ENCODE measurements around the gene DNAH5.

The DNAH5 gene

DNA sequence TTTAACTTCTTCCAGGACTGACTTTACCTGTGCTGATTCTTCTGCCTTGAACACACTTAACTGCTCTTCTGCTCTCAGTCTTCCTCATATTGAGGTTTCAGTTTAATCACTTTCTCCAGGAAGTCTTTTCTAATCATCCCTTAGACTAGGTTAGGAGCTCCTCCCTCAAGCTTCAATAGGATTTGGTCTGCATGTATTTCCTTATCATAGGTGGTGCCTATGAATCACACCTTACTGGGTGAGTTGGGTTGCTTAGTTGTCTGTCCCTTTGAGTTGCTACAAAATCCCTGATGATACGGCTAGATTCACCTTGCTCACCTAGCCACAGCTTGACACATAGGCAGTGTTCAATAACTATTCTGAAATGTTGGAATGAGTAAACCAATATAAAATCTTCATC is 164.4 kb downstream of the DNAH5 start:
- DNase-seq (ENCODE audit: low read depth in 2 of 2): no peak
- TF ChIP-seq CTCF (IDR thresholded peaks at IDR 0.05; ENCODE audit: low read depth, low read length): no peak
- H3K4me3 ChIP-seq (replicated peaks in 1 of 2; ENCODE audit: low read depth in 2 of 2, low read length in 2 of 2): no peak overlapping the region

- H3K4me3 ChIP-seq (replicated peaks in 1 of 2; ENCODE audit: low read depth in 2 of 2, low read length in 2 of 2): no peak overlapping the region
- TF ChIP-seq CTCF (IDR thresholded peaks at IDR 0.05; ENCODE audit: low read depth, low read length): no peak
- no peak for DNase-seq (ENCODE audit: low read depth in 2 of 2)
These were observed 170.8 kb downstream of the DNAH5 start for GRCh38 chr5:13773649-13774048.

GRCh38 chr5:13771011-13771571 is 173.4 kb downstream of the DNAH5 start:
- no peak overlapping the region for H3K4me3 ChIP-seq (replicated peaks in 1 of 2; ENCODE audit: low read depth in 2 of 2, low read length in 2 of 2)
- peak in 1 of 2 donors; percentile 8 for DNase-seq (ENCODE audit: low read depth in 2 of 2)
- no peak for TF ChIP-seq CTCF (IDR thresholded peaks at IDR 0.05; ENCODE audit: low read depth, low read length)

DNA sequence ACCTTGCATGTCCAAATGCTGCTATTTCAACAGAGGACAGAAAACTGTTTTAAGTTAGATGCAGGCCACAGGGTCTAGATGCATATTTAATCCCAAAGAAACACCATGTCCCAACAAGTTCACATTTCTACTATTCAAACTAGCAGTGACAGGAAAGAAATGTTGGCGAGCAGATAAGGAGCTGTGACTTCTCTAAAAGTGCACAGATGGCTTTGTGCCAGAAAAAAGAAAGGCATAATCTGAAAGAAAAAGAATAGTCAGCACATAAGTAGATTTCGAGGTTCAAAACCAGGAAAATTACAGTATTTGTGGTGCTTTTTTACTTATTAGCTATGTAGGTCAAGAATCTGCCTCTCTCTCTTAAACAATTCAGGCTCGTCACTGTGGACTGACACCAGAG is 178.3 kb downstream of the DNAH5 start:
- no peak for DNase-seq (ENCODE audit: low read depth in 2 of 2)
- TF ChIP-seq CTCF (IDR thresholded peaks at IDR 0.05; ENCODE audit: low read depth, low read length): no peak
- no peak overlapping the region for H3K4me3 ChIP-seq (replicated peaks in 1 of 2; ENCODE audit: low read depth in 2 of 2, low read length in 2 of 2)

GRCh38 chr5:13763719-13764118 is 180.8 kb downstream of the DNAH5 start:
- TF ChIP-seq CTCF (IDR thresholded peaks at IDR 0.05; ENCODE audit: low read depth, low read length): no peak
- no peak overlapping the region for H3K4me3 ChIP-seq (replicated peaks in 1 of 2; ENCODE audit: low read depth in 2 of 2, low read length in 2 of 2)
- no peak for DNase-seq (ENCODE audit: low read depth in 2 of 2)

GRCh38 chr5:13749766-13750165 is 194.7 kb downstream of the DNAH5 start:
- no peak overlapping the region for H3K4me3 ChIP-seq (replicated peaks in 1 of 2; ENCODE audit: low read depth in 2 of 2, low read length in 2 of 2)
- no peak for DNase-seq (ENCODE audit: low read depth in 2 of 2)
- TF ChIP-seq CTCF (IDR thresholded peaks at IDR 0.05; ENCODE audit: low read depth, low read length): no peak

DNA sequence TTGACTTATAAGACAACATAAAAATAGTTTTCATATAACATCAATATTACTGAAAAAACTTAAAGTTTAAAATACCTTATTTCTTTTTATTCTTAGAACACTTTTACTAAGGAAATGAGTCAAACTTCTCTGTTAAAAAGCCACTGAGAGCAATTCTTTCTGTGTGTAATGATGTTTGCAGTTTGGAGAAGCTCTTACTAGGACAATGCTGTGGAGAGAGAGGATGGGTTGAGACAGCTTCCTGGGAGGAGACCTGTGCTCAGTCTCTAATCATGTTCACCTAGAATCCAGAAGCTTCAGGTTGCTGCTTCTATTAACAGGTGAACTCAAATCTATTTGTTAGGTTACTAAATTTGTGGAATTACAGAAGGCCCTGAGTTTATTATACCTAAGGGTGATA is 198.5 kb downstream of the DNAH5 start:
- DNase-seq (ENCODE audit: low read depth in 2 of 2): peak in 1 of 2 donors; percentile 1
- no peak overlapping the region for H3K4me3 ChIP-seq (replicated peaks in 1 of 2; ENCODE audit: low read depth in 2 of 2, low read length in 2 of 2)
- TF ChIP-seq CTCF (IDR thresholded peaks at IDR 0.05; ENCODE audit: low read depth, low read length): no peak

Data from cardiac fibroblast (primary cell).